ENCODE results near the gene TTC21B. TPM values are rescaled to one million over a fixed set of nuclear protein-coding genes. Genes with fewer than 3 reads are reported as not detected.
A peak's percentile ranks its signal among the peaks of the same experiment; 100 is the strongest.
"Not testable (repeated sequence)": the region's sequence is repeated elsewhere in the genome, so short reads cannot be mapped to it uniquely, and the experiment has no call there.

The TTC21B gene
- total RNA-seq, result 40.5 TPM

DNA sequence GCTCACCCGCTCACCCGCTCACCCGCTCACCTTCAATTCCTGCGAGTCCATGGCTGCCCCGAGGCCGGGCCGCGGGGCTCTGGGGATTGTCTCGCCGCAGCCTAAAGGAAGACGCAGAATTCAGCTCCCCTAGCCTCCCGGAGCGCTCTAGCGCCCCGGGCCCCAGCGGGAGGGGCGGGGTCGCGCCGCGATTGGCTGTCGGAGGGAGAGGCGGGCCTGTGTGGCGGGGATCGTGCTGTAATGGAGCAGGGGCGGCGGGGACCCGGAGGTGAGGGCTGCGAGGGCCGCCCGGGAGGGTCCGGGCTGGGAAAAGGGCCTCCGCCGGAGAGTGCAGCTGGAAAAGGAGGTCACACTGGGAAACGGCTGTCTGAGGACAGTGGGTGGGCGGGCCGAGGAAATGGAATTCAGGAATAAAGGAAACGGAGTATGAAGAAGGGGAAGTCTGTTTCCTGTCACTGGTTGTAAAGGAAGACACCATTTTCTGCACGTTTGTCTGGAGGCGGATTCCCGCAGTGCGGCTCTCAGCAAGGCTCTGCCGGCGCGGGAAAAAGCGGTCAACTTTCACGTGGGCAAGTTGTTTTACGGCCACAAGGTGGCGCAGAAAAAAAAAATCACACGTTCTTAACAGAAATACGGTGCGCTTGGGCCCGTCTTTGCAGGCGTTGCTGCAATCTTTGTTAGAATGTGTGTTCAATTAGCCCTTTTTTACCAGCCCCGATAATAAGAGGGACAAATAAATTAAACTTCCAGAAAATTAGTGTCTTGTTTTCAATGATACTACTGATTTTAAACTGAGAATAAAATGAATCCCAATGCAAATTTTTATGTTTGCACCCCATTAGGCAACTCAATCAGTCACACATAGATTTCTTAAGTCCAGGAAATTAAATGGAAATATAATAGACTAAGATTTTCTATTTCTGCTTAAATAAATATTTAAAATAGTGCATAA lies at the start of gene TTC21B:
Gene TTC21B (minus strand): TSS at position 122 of the 952 bp plus-strand sequence. CDS start 71 bp downstream, at position 51.
- Histone ChIP-seq H3K27ac (peak within 1 kb of the TSS; percentile 84), H3K36me3 (peaks cover 0 to 1% of the 10 kb centered on the region in 2 donors), H3K4me1 (peaks cover 42% of the 10 kb centered on the region), H3K27me3 (no peaks in the 10 kb centered on the region), H3K4me3 (peak within 1 kb of the TSS; percentile 63 to 75), H3K9me3 (no peaks in the 10 kb centered on the region)
- peak in 1 of 2 donors; percentile 51 for TF ChIP-seq POLR2A (IDR thresholded peaks at IDR 0.05)
- TF ChIP-seq POLR2AphosphoS5 (IDR thresholded peaks at IDR 0.05; ENCODE audit: insufficient read depth in 1 of 2, low read depth in 1 of 2), result peak; percentile 69 to 86
- TF ChIP-seq, protein P1, sequence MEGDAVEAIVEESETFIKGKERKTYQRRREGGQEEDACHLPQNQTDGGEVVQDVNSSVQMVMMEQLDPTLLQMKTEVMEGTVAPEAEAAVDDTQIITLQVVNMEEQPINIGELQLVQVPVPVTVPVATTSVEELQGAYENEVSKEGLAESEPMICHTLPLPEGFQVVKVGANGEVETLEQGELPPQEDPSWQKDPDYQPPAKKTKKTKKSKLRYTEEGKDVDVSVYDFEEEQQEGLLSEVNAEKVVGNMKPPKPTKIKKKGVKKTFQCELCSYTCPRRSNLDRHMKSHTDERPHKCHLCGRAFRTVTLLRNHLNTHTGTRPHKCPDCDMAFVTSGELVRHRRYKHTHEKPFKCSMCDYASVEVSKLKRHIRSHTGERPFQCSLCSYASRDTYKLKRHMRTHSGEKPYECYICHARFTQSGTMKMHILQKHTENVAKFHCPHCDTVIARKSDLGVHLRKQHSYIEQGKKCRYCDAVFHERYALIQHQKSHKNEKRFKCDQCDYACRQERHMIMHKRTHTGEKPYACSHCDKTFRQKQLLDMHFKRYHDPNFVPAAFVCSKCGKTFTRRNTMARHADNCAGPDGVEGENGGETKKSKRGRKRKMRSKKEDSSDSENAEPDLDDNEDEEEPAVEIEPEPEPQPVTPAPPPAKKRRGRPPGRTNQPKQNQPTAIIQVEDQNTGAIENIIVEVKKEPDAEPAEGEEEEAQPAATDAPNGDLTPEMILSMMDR (IDR thresholded peaks at IDR 0.05), result peak; percentile 22 to 70 (median 65)
- peak in 1 of 2 donors; percentile 94 for DNase-seq (ENCODE audit: extremely low spot score in 2 of 2)
- intact Hi-C loops (cut with DNase I), result loop anchor here (10.0 kb wide), 1 partner anchor 1341 kb away; the partner anchor contains the start of gene B3GALT1

DNA sequence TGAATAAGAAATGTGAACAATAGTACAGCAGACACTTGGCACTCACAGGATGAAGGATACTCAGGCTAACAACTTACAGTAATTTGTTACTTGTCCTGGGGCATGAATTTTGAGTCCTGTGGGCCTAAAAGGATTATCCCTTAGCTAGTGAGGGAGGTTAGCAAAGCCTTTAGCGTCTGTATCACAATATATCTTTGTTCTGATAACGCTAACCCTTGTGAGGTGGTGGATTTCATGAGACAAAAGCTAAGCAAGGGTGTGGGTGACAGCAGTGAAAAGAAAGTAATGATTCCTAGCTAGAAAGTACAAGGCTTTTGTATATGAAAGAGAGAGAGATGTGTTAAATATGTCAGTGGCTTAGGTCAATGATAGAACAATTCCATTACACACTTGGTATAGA lies 46.8 kb upstream of the TTC21B start:
- Histone ChIP-seq H3K36me3 (no peaks in the 10 kb centered on the region), H3K9me3 (no peaks in the 10 kb centered on the region), H3K27me3 (no peaks in the 10 kb centered on the region), H3K27ac (no peak overlapping the region), H3K4me1 (no peaks in the 10 kb centered on the region), H3K4me3 (no peak overlapping the region)
- DNase-seq (ENCODE audit: extremely low spot score in 2 of 2), result no peak
- intact Hi-C loops (cut with DNase I), result loop anchor here (5.0 kb wide), 1 partner anchor 1598 kb away; no protein-coding TSS in a partner anchor
- TF ChIP-seq POLR2A (IDR thresholded peaks at IDR 0.05) (no peak), POLR2AphosphoS5 (IDR thresholded peaks at IDR 0.05; ENCODE audit: insufficient read depth in 1 of 2, low read depth in 1 of 2) (no peak)
- TF ChIP-seq, protein P1 (IDR thresholded peaks at IDR 0.05), result no peak

DNA sequence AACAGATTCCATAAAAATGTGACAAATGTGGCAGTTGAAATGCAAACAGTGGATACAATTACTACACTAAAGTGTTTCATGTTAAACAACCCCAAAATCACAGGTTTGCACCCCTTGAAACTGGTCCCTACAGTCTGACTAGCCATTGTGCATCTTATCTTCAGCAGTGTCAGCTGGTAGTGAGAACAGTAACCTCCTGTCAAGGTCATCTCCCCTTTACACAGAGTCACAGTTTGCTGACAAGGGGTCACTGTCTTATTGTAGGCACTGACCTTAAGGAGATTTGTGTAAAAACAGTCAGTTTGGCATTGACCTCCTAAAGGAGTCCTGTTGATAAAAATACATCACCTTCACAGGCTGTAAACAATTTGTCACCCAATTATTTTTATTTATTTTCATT lies 37.3 kb upstream of the TTC21B start:
- Histone ChIP-seq H3K27ac (no peak overlapping the region), H3K27me3 (no peaks in the 10 kb centered on the region), H3K9me3 (no peaks in the 10 kb centered on the region), H3K4me1 (no peaks in the 10 kb centered on the region), H3K36me3 (no peaks in the 10 kb centered on the region), H3K4me3 (no peak overlapping the region)
- DNase-seq (ENCODE audit: extremely low spot score in 2 of 2), result no peak
- intact Hi-C loops (cut with DNase I), result no loop called here
- TF ChIP-seq, protein P1 (IDR thresholded peaks at IDR 0.05), result no peak
- TF ChIP-seq POLR2AphosphoS5 (IDR thresholded peaks at IDR 0.05; ENCODE audit: insufficient read depth in 1 of 2, low read depth in 1 of 2) (no peak), POLR2A (IDR thresholded peaks at IDR 0.05) (no peak)

DNA sequence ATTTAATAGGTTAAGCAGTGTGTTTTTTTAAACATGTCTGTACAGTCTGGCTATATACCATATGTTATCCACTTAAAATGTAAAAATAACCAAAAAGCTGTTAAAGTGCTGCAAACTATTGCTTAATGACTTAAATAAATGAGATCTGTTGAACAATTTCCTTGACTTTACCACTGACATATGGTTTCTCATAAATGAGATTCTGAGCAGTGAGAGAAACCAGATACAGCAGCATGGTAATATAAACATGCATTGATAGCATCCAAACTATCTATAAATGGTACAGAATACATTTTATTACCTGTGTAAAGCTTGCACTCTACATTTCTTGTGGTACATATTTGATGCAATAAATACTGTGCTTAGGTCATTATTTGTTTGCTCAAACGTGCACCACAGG lies 36.3 kb upstream of the TTC21B start:
- no peak overlapping the region for H3K4me3 ChIP-seq
- no peak for TF ChIP-seq POLR2AphosphoS5 (IDR thresholded peaks at IDR 0.05; ENCODE audit: insufficient read depth in 1 of 2, low read depth in 1 of 2)
- no peak for TF ChIP-seq POLR2A (IDR thresholded peaks at IDR 0.05)
- TF ChIP-seq, protein P1 (IDR thresholded peaks at IDR 0.05), result no peak
- intact Hi-C loops (cut with DNase I), result no loop called here
- H3K36me3 ChIP-seq, result no peaks in the 10 kb centered on the region
- no peak overlapping the region for H3K27ac ChIP-seq
- no peak for DNase-seq (ENCODE audit: extremely low spot score in 2 of 2)
- no peaks in the 10 kb centered on the region for H3K9me3 ChIP-seq
- H3K4me1 ChIP-seq, result no peaks in the 10 kb centered on the region
- H3K27me3 ChIP-seq, result no peaks in the 10 kb centered on the region

DNA sequence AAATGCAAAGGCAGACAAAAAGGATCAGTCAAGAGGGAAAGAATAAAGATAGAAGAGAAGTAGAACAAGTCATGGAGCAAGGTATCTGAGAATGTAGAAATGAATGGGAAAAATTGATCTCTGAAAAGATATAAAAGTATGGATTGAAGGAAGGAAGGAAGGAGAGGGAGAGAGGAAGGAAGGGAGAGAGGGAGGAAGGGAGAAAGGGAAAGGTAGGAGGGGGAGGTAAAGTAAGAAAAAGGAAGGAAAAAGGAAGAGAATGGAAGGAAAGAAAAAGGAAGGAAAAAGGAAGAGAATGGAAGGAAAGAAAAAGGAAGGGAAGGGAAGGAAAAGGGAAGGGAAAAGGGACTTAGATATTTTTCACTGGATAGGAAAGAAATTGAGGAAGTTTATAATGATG lies 31.5 kb upstream of the TTC21B start:
- H3K4me1 ChIP-seq, result no peaks in the 10 kb centered on the region
- TF ChIP-seq, protein P1 (IDR thresholded peaks at IDR 0.05), result no peak
- no peak for TF ChIP-seq POLR2A (IDR thresholded peaks at IDR 0.05)
- no peak for TF ChIP-seq POLR2AphosphoS5 (IDR thresholded peaks at IDR 0.05; ENCODE audit: insufficient read depth in 1 of 2, low read depth in 1 of 2)
- H3K9me3 ChIP-seq, result no peaks in the 10 kb centered on the region
- H3K27ac ChIP-seq, result no peak overlapping the region
- DNase-seq (ENCODE audit: extremely low spot score in 2 of 2), result no peak
- intact Hi-C loops (cut with DNase I), result no loop called here
- no peaks in the 10 kb centered on the region for H3K36me3 ChIP-seq
- H3K27me3 ChIP-seq, result no peaks in the 10 kb centered on the region
- H3K4me3 ChIP-seq, result no peak overlapping the region

DNA sequence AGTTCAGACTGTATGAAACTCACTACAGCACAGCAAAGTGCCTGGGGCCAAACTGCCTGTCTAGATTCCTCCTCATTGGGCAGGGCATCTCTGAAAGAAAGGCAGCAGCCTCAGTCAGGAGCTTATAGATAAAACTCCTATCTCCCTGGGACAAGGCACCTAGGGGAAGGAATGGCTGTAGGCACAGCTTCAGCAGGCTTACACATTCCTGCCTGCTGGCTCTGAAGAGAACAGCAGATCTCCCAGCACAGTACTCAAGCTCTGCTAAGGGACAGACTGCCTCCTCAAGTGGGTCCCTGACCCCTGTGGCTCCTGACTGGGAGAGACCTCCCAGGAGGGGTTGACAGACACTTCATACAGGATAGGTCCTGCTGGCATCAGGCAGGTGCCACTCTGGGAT lies 18.6 kb upstream of the TTC21B start:
- H3K27ac ChIP-seq; H3K27me3 ChIP-seq; DNase-seq (ENCODE audit: extremely low spot score in 2 of 2); intact Hi-C loops (cut with DNase I); H3K36me3 ChIP-seq; H3K4me1 ChIP-seq; H3K4me3 ChIP-seq; H3K9me3 ChIP-seq: not testable (repeated sequence)

Data from vagina (tissue), 2 donors.